Adrenal gland (tissue), 12 donors: ENCODE measurements around the gene PIP5K1C. TPM values are rescaled to one million over a fixed set of nuclear protein-coding genes. Genes with fewer than 3 reads are reported as not detected.

Experiments used
- DNase-seq, 7 donors: peaks; one replicate each; pipeline ENCODE4 v3.0.0-alpha.2; 2019 to 2020
- H3K27ac ChIP-seq, 5 donors: fragments of 200-600 bp; sonication (generic) in 4 of 5; 1 replicate in 3 of 5; 2 replicates in 2 of 5; pipeline versions ENCODE4 v1.5.1 to v1.8.0; 2016 to 2020; ENCODE audit warnings: mild to moderate bottlenecking in 1 of 5
- H3K27me3 ChIP-seq: fragments of 200-600 bp; 2 replicates; pipeline ENCODE4 v1.8.0; 2021
- H3K36me3 ChIP-seq, 2 donors: fragments of 200-600 bp; replicated peaks in 1 of 2; 1 replicate in 1 of 2; 2 replicates in 1 of 2; pipeline versions ENCODE4 v1.5.1 to v1.8.0; 2018 to 2022
- H3K4me1 ChIP-seq, 2 donors: fragments of 200-600 bp; replicated peaks in 1 of 2; 1 replicate in 1 of 2; 2 replicates in 1 of 2; pipeline versions ENCODE4 v1.5.1 to v1.8.0; 2018 to 2021
- H3K4me3 ChIP-seq, 4 donors: fragments of 200-600 bp; sonication (generic) in 3 of 4; one replicate each; pipeline ENCODE4 v1.5.1; 2016 to 2018
- H3K9me3 ChIP-seq, 3 donors: fragments of 200-600 bp; sonication (generic) in 1 of 3; replicated peaks in 1 of 3; 1 replicate in 2 of 3; 2 replicates in 1 of 3; pipeline versions ENCODE4 v1.5.1 to v1.8.0; 2016 to 2021
- CTCF ChIP-seq, 6 experiments: fragments of 450-650 bp in 4 of 6; fragments of 200-600 bp in 2 of 6; sonication (generic) in 1 of 6; IDR thresholded peaks; 1 replicate in 5 of 6; 2 replicates in 1 of 6; pipeline versions ENCODE4 v1.5.1 to v1.8.0; 2016 to 2021; ENCODE audit warnings: antibody characterized with exemption in 6 of 6, mild to moderate bottlenecking in 2 of 6, moderate library complexity in 1 of 6
- POLR2A ChIP-seq, 2 donors: fragments of 450-650 bp; IDR thresholded peaks; one replicate each; pipeline ENCODE4 v1.6.1; 2017; ENCODE audit warnings: antibody characterized with exemption in 2 of 2, mild to moderate bottlenecking in 2 of 2, moderate library complexity in 1 of 2
- WGBS, 4 donors: extraction: QIAGEN DNeasy Blood & Tissue Kit in 2 of 4; methylation state at CpG; one replicate each; pipeline versions ENCODE4 v1.1.5 to v1.1.7; 2013 to 2017; 5-methylcytosine and 5-hydroxymethylcytosine counted together
- intact Hi-C, 2 donors: fragments of 100-400 bp; cut with DNase I; formaldehyde crosslinking; loops; one replicate each; pipeline versions ENCODE4 v1.14.1 to v1.15.0; 2022 to 2023
- polyA plus RNA-seq, 3 donors: library from polyadenylated mRNA; stranded (reverse); fragments of 200-250 nt in 2 of 3; fragments of 350-450 nt in 1 of 3; fragmentation: Illumina TruSeq in 1 of 3; extraction: RNeasy Lipid Tissue Mini Kit (QIAGEN cat#74804) in 1 of 3; gene quantifications; one replicate each; pipeline ENCODE4 v1.2.3, GENCODE V29; 2013 to 2014
- total RNA-seq, 9 donors: library from RNA; depleted of rRNA in 4 of 9; stranded (reverse); fragments of >200 nt in 4 of 9; fragments of 120-200 nt in 1 of 9; fragmentation: NEBNext Ultra II Directional in 1 of 9; extraction: Animal tissue kit (Norgen Biotek cat#: 25700) in 1 of 9; gene quantifications; one replicate each; pipeline versions ENCODE4 v1.1.0 to v1.2.4, GENCODE V29; 2013 to 2023
- donor health status: healthy with polysubstance abuse.
- donor health status: Bipolar disorder and iron deficiency.
- donor health status: DM: yes; HTN: yes; CAD: no.
- donor health status: DM: no; HTN: no; CAD: no.
- donor health status: DM: no; HTN: no; CAD: no.
- donor health status: DM: yes; HTN: yes; CAD: no.

Gene PIP5K1C
- total and polyA plus RNA-seq, 12 donors: 4.0 to 44.7 (median 31.0) TPM

GRCh38 chr19:3732108-3732507 lies 31.8 kb upstream of the PIP5K1C start:
- Histone ChIP-seq H3K4me3 (no peak overlapping the region), H3K36me3 (no peaks in the 10 kb centered on the region), H3K4me1 (no peaks in the 10 kb centered on the region), H3K27me3 (no peaks in the 10 kb centered on the region), H3K27ac (no peak overlapping the region), H3K9me3 (no peaks in the 10 kb centered on the region)
- intact Hi-C loops: no loop called here
- no peak for DNase-seq
- 87 to 100% (median 89%) methylated on average over 1 of the region's 1 CpG for WGBS, 4 donors
- TF ChIP-seq CTCF (IDR thresholded peaks at IDR 0.05) (no peak), POLR2A (IDR thresholded peaks at IDR 0.05) (no peak)

- H3K4me1 ChIP-seq: no peaks in the 10 kb centered on the region
- intact Hi-C loops: no loop called here
- no peaks in the 10 kb centered on the region for H3K36me3 ChIP-seq
- no peaks in the 10 kb centered on the region for H3K27me3 ChIP-seq
- TF ChIP-seq POLR2A (IDR thresholded peaks at IDR 0.05): no peak
- TF ChIP-seq CTCF (IDR thresholded peaks at IDR 0.05): no peak
- 88 to 94% (median 93%) methylated on average over 20 to 32 of the region's 32 CpGs for WGBS, 4 donors
- H3K4me3 ChIP-seq: no peak overlapping the region
- H3K27ac ChIP-seq: no peak overlapping the region
- DNase-seq: no peak
- no peaks in the 10 kb centered on the region for H3K9me3 ChIP-seq
These were observed 30.2 kb upstream of the PIP5K1C start for GRCh38 chr19:3730457-3730958.

- intact Hi-C loops: no loop called here
- Histone ChIP-seq H3K36me3 (no peaks in the 10 kb centered on the region), H3K9me3 (no peaks in the 10 kb centered on the region), H3K27ac (no peak overlapping the region), H3K27me3 (peaks cover 20% of the 10 kb centered on the region), H3K4me3 (no peak overlapping the region), H3K4me1 (peaks cover 0 to 9% of the 10 kb centered on the region in 2 donors)
- 20 to 43% (median 23%) methylated on average over 9 to 14 of the region's 14 CpGs for WGBS, 4 donors
- DNase-seq: peak in 3 of 7 donors; percentile 29 to 34 (median 30)
- no peak for TF ChIP-seq POLR2A (IDR thresholded peaks at IDR 0.05)
- no peak for TF ChIP-seq CTCF (IDR thresholded peaks at IDR 0.05)
These were observed 25.5 kb upstream of the PIP5K1C start for GRCh38 chr19:3725640-3726310.

- Histone ChIP-seq H3K4me1 (peaks cover 0 to 9% of the 10 kb centered on the region in 2 donors), H3K36me3 (no peaks in the 10 kb centered on the region), H3K27me3 (peaks cover 26% of the 10 kb centered on the region), H3K27ac (no peak overlapping the region), H3K9me3 (no peaks in the 10 kb centered on the region), H3K4me3 (no peak overlapping the region)
- no peak for DNase-seq
- no peak for TF ChIP-seq POLR2A (IDR thresholded peaks at IDR 0.05)
- no peak for TF ChIP-seq CTCF (IDR thresholded peaks at IDR 0.05)
- intact Hi-C loops: no loop called here
- WGBS, 4 donors: 54 to 79% (median 60%) methylated on average over 3 of the region's 3 CpGs
These were observed 24.9 kb upstream of the PIP5K1C start for GRCh38 chr19:3725121-3725520.
